ENCODE results near the gene ENTPD1.

Gene ENTPD1

GRCh38 chr10:95837783-95838182 lies 81.8 kb downstream of the ENTPD1 start:
- TF ChIP-seq EZH2phosphoT487 (IDR thresholded peaks at IDR 0.05; ENCODE audit: low read length): no peak
- no peak for TF ChIP-seq CTCF (IDR thresholded peaks at IDR 0.05; ENCODE audit: low read length)
- no peak for TF ChIP-seq EZH2 (optimal IDR thresholded peaks at IDR 0.05; ENCODE audit: low read depth, low read length)
- Histone ChIP-seq H3K27me3 (replicated peaks; ENCODE audit: insufficient read depth, low read length) (no peaks in the 10 kb centered on the region), H4K20me1 (ENCODE audit: insufficient read depth, low read length) (no peaks in the 10 kb centered on the region), H3K79me2 (ENCODE audit: low read length) (no peaks in the 10 kb centered on the region), H3K4me2 (ENCODE audit: low read depth, low read length) (no peak overlapping the region), H3F3A (ENCODE audit: insufficient read depth, low read length) (no peaks in the 10 kb centered on the region), H3K9me2 (replicated peaks; ENCODE audit: insufficient read depth, low read length) (no peaks in the 10 kb centered on the region), H2AFZ (ENCODE audit: low read length) (no peak overlapping the region), H3K36me3 (replicated peaks; ENCODE audit: insufficient read depth, low read length) (no peaks in the 10 kb centered on the region), H3K27ac (ENCODE audit: low read length) (no peak overlapping the region), H3K4me1 (ENCODE audit: low read length) (no peaks in the 10 kb centered on the region), H3K9ac (ENCODE audit: low read length) (no peak overlapping the region), H3K9me3 (replicated peaks; ENCODE audit: insufficient read depth, low read length) (no peaks in the 10 kb centered on the region), H3K4me3 (ENCODE audit: low read length) (no peak overlapping the region)
- DNase-seq: no peak

GRCh38 chr10:95840121-95840520 lies 84.2 kb downstream of the ENTPD1 start:
- no peaks in the 10 kb centered on the region for H3K4me1 ChIP-seq (ENCODE audit: low read length)
- no peaks in the 10 kb centered on the region for H3K9me3 ChIP-seq (replicated peaks; ENCODE audit: insufficient read depth, low read length)
- no peak overlapping the region for H3K9ac ChIP-seq (ENCODE audit: low read length)
- no peaks in the 10 kb centered on the region for H3K79me2 ChIP-seq (ENCODE audit: low read length)
- H3K27ac ChIP-seq (ENCODE audit: low read length): no peak overlapping the region
- H3K36me3 ChIP-seq (replicated peaks; ENCODE audit: insufficient read depth, low read length): no peaks in the 10 kb centered on the region
- TF ChIP-seq EZH2 (optimal IDR thresholded peaks at IDR 0.05; ENCODE audit: low read depth, low read length) (no peak), CTCF (IDR thresholded peaks at IDR 0.05; ENCODE audit: low read length) (no peak), EZH2phosphoT487 (IDR thresholded peaks at IDR 0.05; ENCODE audit: low read length) (no peak)
- no peaks in the 10 kb centered on the region for H4K20me1 ChIP-seq (ENCODE audit: insufficient read depth, low read length)
- no peak overlapping the region for H3K4me3 ChIP-seq (ENCODE audit: low read length)
- H2AFZ ChIP-seq (ENCODE audit: low read length): no peak overlapping the region
- no peaks in the 10 kb centered on the region for H3K27me3 ChIP-seq (replicated peaks; ENCODE audit: insufficient read depth, low read length)
- H3F3A ChIP-seq (ENCODE audit: insufficient read depth, low read length): no peaks in the 10 kb centered on the region
- no peaks in the 10 kb centered on the region for H3K9me2 ChIP-seq (replicated peaks; ENCODE audit: insufficient read depth, low read length)
- H3K4me2 ChIP-seq (ENCODE audit: low read depth, low read length): no peak overlapping the region
- DNase-seq: no peak

GRCh38 chr10:95840681-95841080 lies 84.7 kb downstream of the ENTPD1 start:
- Histone ChIP-seq H2AFZ (ENCODE audit: low read length) (no peak overlapping the region), H4K20me1 (ENCODE audit: insufficient read depth, low read length) (no peaks in the 10 kb centered on the region), H3K4me3 (ENCODE audit: low read length) (no peak overlapping the region), H3K9ac (ENCODE audit: low read length) (no peak overlapping the region), H3K9me2 (replicated peaks; ENCODE audit: insufficient read depth, low read length) (no peaks in the 10 kb centered on the region), H3K4me1 (ENCODE audit: low read length) (no peaks in the 10 kb centered on the region), H3F3A (ENCODE audit: insufficient read depth, low read length) (no peaks in the 10 kb centered on the region), H3K27me3 (replicated peaks; ENCODE audit: insufficient read depth, low read length) (no peaks in the 10 kb centered on the region), H3K4me2 (ENCODE audit: low read depth, low read length) (no peak overlapping the region), H3K36me3 (replicated peaks; ENCODE audit: insufficient read depth, low read length) (no peaks in the 10 kb centered on the region), H3K27ac (ENCODE audit: low read length) (no peak overlapping the region), H3K9me3 (replicated peaks; ENCODE audit: insufficient read depth, low read length) (no peaks in the 10 kb centered on the region), H3K79me2 (ENCODE audit: low read length) (no peaks in the 10 kb centered on the region)
- no peak for DNase-seq
- TF ChIP-seq EZH2 (optimal IDR thresholded peaks at IDR 0.05; ENCODE audit: low read depth, low read length): no peak
- no peak for TF ChIP-seq CTCF (IDR thresholded peaks at IDR 0.05; ENCODE audit: low read length)
- no peak for TF ChIP-seq EZH2phosphoT487 (IDR thresholded peaks at IDR 0.05; ENCODE audit: low read length)

Data from MM.1S (cell line).